Measurements from ENCODE around the gene NABP2.
"Not testable (repeated sequence)": the region's sequence is repeated elsewhere in the genome, so short reads cannot be mapped to it uniquely, and the experiment has no call there.

GRCh38 chr12:56266068-56266692 lies 42.0 kb downstream of the NABP2 start:
- TF ChIP-seq CTCF, POLR2A (IDR thresholded peaks at IDR 0.05): not testable (repeated sequence)

Data from testis (tissue), 2 donors.